MCF 10A (cell line): ENCODE data around the gene NEO1. TPM values are rescaled to one million over a fixed set of nuclear protein-coding genes. Genes with fewer than 3 reads are reported as not detected.
A peak's percentile ranks its signal among the peaks of the same experiment; 100 is the strongest.

Experiments used
- BruUV-seq: library from RNA; stranded (reverse); fragments of 400-500 nt; replicated peaks from 2 replicates; lab custom pipeline; 2021; lab: Mats Ljungman, UMichigan
- CTCF ChIA-PET: fragments of 300-600 bp; sonication (Branson Sonifier 250); formaldehyde crosslinking; extraction: SDS; loops from one replicate; lab custom pipeline; 2021; ENCODE audit warnings: antibody characterized with exemption, inconsistent platforms; lab: Yijun Ruan, JAX
- POLR2A ChIA-PET: fragments of 300-600, 350-650 bp; sonication (Branson Sonifier 250); formaldehyde crosslinking; extraction: SDS; loops from one replicate; lab custom pipeline; 2020; ENCODE audit warnings: antibody characterized with exemption, inconsistent platforms; lab: Yijun Ruan, JAX
- DNase-seq: peaks from one replicate; pipeline ENCODE4 v3.0.0-alpha.2; 2018; ENCODE audit not compliant: unreplicated experiment
- H3K27ac Mint-ChIP-seq: one replicate; pipeline ENCODE4 v1.8.0; 2022; ENCODE audit warnings: mild to moderate bottlenecking, low read depth, mixed read lengths; ENCODE audit not compliant: unreplicated experiment
- H3K27me3 Mint-ChIP-seq: one replicate; pipeline ENCODE4 v1.8.0; 2022; ENCODE audit warnings: mixed read lengths; ENCODE audit not compliant: insufficient read depth, unreplicated experiment
- H3K36me3 Mint-ChIP-seq: one replicate; pipeline ENCODE4 v1.8.0; 2022; ENCODE audit warnings: mild to moderate bottlenecking, moderate library complexity, mixed read lengths; ENCODE audit not compliant: insufficient read depth, unreplicated experiment
- H3K4me1 Mint-ChIP-seq: one replicate; pipeline ENCODE4 v1.8.0; 2022; ENCODE audit warnings: mixed read lengths; ENCODE audit not compliant: insufficient read depth, unreplicated experiment
- H3K4me3 Mint-ChIP-seq: one replicate; pipeline ENCODE4 v1.8.0; 2022; ENCODE audit warnings: mild to moderate bottlenecking, moderate library complexity, mixed read lengths; ENCODE audit not compliant: unreplicated experiment
- H3K9me3 Mint-ChIP-seq: one replicate; pipeline ENCODE4 v1.8.0; 2022; ENCODE audit warnings: mixed read lengths; ENCODE audit not compliant: unreplicated experiment
- intact Hi-C: fragments of 100-400 bp; cut with micrococcal nuclease; formaldehyde crosslinking; loops from 2 replicates; pipeline ENCODE4 v1.14.1; 2022
- total RNA-seq: library from RNA; stranded (reverse); gene quantifications from 2 replicates; pipeline ENCODE4 v1.2.3, GENCODE V29; 2022
- TF ChIP-seq, protein P1 (sequence below): fragments of 200-600 bp; IDR thresholded peaks from one replicate; pipeline ENCODE4 v1.8.0; 2022; ENCODE audit warnings: antibody characterized with exemption, mild to moderate bottlenecking; ENCODE audit not compliant: unreplicated experiment

The NEO1 gene
- total RNA-seq, 1 experiment from 2014 or later: 13.2 TPM

DNA sequence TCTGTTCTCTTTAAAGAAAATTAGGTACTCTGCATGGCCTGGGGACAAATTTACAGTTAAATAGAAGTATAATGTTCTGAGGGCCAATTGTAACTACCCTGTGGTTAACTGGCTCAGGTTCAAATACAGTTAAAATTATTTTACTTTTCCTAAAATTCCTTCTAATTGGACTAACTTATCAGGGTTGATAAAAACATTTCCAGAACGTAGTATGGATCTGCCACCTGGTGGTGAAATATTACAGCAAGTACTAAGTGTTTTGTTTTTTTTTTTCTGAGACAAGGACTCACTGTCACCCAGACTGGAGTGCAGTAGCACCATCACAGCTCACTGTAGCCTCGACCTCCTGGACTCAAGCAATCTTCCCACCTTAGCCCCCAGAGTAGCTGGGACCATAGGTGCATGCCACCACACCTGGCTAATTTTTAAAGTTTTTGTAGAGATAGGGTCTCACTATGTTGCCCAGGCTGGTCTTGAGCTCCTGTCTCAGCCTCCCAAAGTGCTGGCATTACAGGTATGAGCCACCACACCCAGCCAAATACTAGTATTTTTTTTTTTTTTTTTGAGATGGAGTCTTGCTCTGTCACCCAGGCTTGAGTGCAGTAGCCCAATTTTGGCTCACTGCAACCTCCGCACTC is 29.2 kb downstream of the NEO1 start:
- Mint-ChIP-seq H3K36me3 (no peaks in the 10 kb centered on the region), H3K9me3 (no peaks in the 10 kb centered on the region), H3K27ac (no peak overlapping the region), H3K4me3 (no peak overlapping the region), H3K27me3 (no peaks in the 10 kb centered on the region), H3K4me1 (peaks cover 5% of the 10 kb centered on the region)
- intact Hi-C loops: loop anchor here (1.0 to 2.0 kb wide), 5 partner anchors 29 to 481 kb away; partner anchors contain the start of gene NEO1
- CTCF ChIA-PET: interaction anchor here (0.5 to 3.0 kb wide), 27 partner anchors 9 to 1046 kb away, joined by 3 to 17 read pairs (median 4); partner anchors contain the start of gene NEO1
- DNase-seq: peak; percentile 63
- no TSS peak for BruUV-seq
- POLR2A ChIA-PET: interaction anchor here (0.6 to 1.7 kb wide), 6 partner anchors 28 to 299 kb away, joined by 3 to 5 read pairs (median 3); no protein-coding TSS in a partner anchor
- TF ChIP-seq, protein P1, sequence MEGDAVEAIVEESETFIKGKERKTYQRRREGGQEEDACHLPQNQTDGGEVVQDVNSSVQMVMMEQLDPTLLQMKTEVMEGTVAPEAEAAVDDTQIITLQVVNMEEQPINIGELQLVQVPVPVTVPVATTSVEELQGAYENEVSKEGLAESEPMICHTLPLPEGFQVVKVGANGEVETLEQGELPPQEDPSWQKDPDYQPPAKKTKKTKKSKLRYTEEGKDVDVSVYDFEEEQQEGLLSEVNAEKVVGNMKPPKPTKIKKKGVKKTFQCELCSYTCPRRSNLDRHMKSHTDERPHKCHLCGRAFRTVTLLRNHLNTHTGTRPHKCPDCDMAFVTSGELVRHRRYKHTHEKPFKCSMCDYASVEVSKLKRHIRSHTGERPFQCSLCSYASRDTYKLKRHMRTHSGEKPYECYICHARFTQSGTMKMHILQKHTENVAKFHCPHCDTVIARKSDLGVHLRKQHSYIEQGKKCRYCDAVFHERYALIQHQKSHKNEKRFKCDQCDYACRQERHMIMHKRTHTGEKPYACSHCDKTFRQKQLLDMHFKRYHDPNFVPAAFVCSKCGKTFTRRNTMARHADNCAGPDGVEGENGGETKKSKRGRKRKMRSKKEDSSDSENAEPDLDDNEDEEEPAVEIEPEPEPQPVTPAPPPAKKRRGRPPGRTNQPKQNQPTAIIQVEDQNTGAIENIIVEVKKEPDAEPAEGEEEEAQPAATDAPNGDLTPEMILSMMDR: peak; percentile 77

DNA sequence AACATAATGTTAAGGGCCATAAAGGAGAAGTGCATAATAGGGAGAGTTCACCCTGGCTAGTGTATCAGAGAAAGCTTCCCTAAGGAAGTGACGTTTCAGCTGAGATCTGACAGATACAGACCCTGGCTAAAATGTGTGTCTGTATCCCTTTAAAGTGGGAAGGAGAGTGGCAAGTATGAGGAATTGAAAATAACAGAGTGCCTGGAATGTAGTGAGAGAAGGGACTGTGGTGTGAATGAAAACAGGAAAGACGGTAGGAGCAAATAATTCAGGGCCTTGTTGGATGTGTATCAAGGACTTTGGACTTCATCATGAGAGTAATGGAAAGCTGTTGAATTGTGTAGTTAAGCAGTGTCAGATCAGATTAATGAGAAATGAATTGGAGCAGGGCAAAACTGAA is 30.5 kb downstream of the NEO1 start:
- Mint-ChIP-seq H3K36me3 (no peaks in the 10 kb centered on the region), H3K4me3 (no peak overlapping the region), H3K9me3 (no peaks in the 10 kb centered on the region), H3K27me3 (peaks cover 2% of the 10 kb centered on the region), H3K27ac (no peak overlapping the region), H3K4me1 (peaks cover 5% of the 10 kb centered on the region)
- TF ChIP-seq, protein P1: no peak
- intact Hi-C loops: no loop called here
- DNase-seq: no peak
- ChIA-PET POLR2A (interaction anchor here (1.2 to 1.3 kb wide), 2 partner anchors 30 to 298 kb away, joined by 3 to 5 read pairs; no protein-coding TSS in a partner anchor), CTCF (interaction anchor here (0.6 to 3.0 kb wide), 18 partner anchors 8 to 405 kb away, joined by 3 to 17 read pairs (median 4); partner anchors contain the start of genes ADPGK and NEO1)
- no TSS peak for BruUV-seq

DNA sequence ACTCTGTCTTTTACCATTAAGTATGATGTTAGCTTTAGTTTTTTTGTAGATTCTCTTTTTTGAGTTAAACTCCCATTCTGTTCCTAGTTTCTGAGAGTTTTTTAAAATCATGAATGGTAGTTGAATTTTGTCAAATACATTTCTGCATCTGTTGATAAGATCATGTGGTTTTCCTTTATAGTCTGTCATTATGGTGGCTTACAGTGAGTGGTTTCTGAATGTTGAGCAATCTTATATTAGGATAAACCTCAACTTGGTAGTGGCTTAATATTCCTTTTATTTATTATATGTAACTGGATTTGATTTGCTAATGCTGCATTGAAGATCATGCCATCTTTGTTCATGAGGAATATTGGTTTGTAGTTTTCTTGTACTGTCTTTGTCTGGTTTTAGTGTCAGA is 34.8 kb downstream of the NEO1 start:
- no peak for DNase-seq
- TF ChIP-seq, protein P1: no peak
- Mint-ChIP-seq H3K27me3 (peaks cover 17% of the 10 kb centered on the region), H3K9me3 (no peaks in the 10 kb centered on the region), H3K4me3 (no peak overlapping the region), H3K36me3 (no peaks in the 10 kb centered on the region), H3K27ac (no peak overlapping the region), H3K4me1 (no peaks in the 10 kb centered on the region)
- ChIA-PET CTCF (no interaction called here), POLR2A (interaction anchor here (0.9 kb wide), 1 partner anchor 56 kb away, joined by 3 read pairs; no protein-coding TSS in a partner anchor)
- no TSS peak for BruUV-seq
- intact Hi-C loops: no loop called here

DNA sequence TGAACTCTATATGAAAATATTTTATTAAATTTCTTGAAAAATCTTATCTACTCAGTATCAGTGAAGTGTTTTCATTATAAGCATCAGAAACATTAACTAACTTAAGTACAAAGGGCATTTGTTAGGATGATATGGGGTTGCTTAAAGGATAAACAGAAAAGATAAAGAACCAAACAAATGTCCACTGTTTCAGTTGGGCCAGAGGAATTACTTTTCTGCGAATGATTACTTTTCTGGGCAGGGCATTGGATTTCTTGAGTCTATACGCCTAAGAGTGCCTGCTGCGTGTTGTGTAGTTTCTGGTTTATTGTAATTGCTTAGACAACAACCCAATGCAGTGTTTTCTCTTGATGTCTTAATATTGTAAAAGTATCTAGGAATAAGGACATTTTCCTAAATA is 52.8 kb downstream of the NEO1 start:
- Mint-ChIP-seq H3K27me3 (no peaks in the 10 kb centered on the region), H3K4me1 (no peaks in the 10 kb centered on the region), H3K36me3 (no peaks in the 10 kb centered on the region), H3K27ac (no peak overlapping the region), H3K4me3 (no peak overlapping the region), H3K9me3 (no peaks in the 10 kb centered on the region)
- no TSS peak for BruUV-seq
- ChIA-PET CTCF (no interaction called here), POLR2A (no interaction called here)
- intact Hi-C loops: no loop called here
- TF ChIP-seq, protein P1: no peak
- DNase-seq: no peak
